Activated naive CD8-positive, alpha-beta T cell treated with anti-CD3 and anti-CD28 coated beads, Interleukin-2, amount 10 ng/mL, durations not matched to agents 7 days and 5 days (primary cell): ENCODE measurements around the gene FANCM. TPM values are rescaled to one million over a fixed set of nuclear protein-coding genes. Genes with fewer than 3 reads are reported as not detected.
A peak's percentile ranks its signal among the peaks of the same experiment; 100 is the strongest.
"Not testable (repeated sequence)": the region's sequence is repeated elsewhere in the genome, so short reads cannot be mapped to it uniquely, and the experiment has no call there.

Source experiments
- ATAC-seq: fragments of 150-1000 bp; cut with Tn5 transposase; one replicate; pipeline ENCODE4 v1.10.0; 2021; ENCODE audit warnings: low read depth, moderate library complexity
- POLR2A ChIA-PET: fragments of 350-600 bp; sonication (Branson Sonifier 250); formaldehyde crosslinking; loops from one replicate; lab custom pipeline; 2021; ENCODE audit warnings: antibody characterized with exemption; lab: Charles Lee
- DNase-seq: peaks from one replicate; pipeline ENCODE4 v3.0.0; 2021
- H3K27ac Mint-ChIP-seq: one replicate; pipeline ENCODE4 v1.8.0; 2022; ENCODE audit warnings: mild to moderate bottlenecking, mixed read lengths
- H3K27me3 Mint-ChIP-seq: one replicate; pipeline ENCODE4 v1.8.0; 2022; ENCODE audit warnings: mild to moderate bottlenecking, moderate library complexity, mixed read lengths
- H3K36me3 Mint-ChIP-seq: one replicate; pipeline ENCODE4 v1.8.0; 2021; ENCODE audit warnings: mild to moderate bottlenecking, mixed read lengths
- H3K4me1 Mint-ChIP-seq: one replicate; pipeline ENCODE4 v1.8.0; 2021; ENCODE audit warnings: mixed read lengths
- H3K4me3 Mint-ChIP-seq: one replicate; pipeline ENCODE4 v1.8.0; 2022; ENCODE audit warnings: mild to moderate bottlenecking, moderate library complexity, mixed read lengths
- H3K9me3 Mint-ChIP-seq: one replicate; pipeline ENCODE4 v1.8.0; 2021; ENCODE audit warnings: mixed read lengths
- total RNA-seq, 2 experiments: library from RNA; stranded (reverse); gene quantifications; one replicate each; pipeline ENCODE4 v1.2.3, GENCODE V29; 2021

Gene FANCM
- total RNA-seq, 2 experiments from 2014 or later, result 15.0 to 17.7 TPM

- DNase-seq, H3K27me3 Mint-ChIP-seq, H3K4me3 Mint-ChIP-seq, H3K9me3 Mint-ChIP-seq, ATAC-seq, POLR2A ChIA-PET, H3K27ac Mint-ChIP-seq, H3K4me1 Mint-ChIP-seq: not testable (repeated sequence)
- peaks cover 31% of the 10 kb centered on the region for H3K36me3 Mint-ChIP-seq
These were observed 78.0 kb downstream of the FANCM start for GRCh38 chr14:45213716-45214115.

GRCh38 chr14:45214341-45214740, 78.6 kb downstream of the FANCM start:
- H3K9me3 Mint-ChIP-seq, H3K4me3 Mint-ChIP-seq, DNase-seq, ATAC-seq, H3K4me1 Mint-ChIP-seq, POLR2A ChIA-PET, H3K27ac Mint-ChIP-seq, H3K27me3 Mint-ChIP-seq: not testable (repeated sequence)
- peaks cover 30% of the 10 kb centered on the region for H3K36me3 Mint-ChIP-seq

- H3K36me3 Mint-ChIP-seq, result peaks cover 57% of the 10 kb centered on the region
- POLR2A ChIA-PET, result interaction anchor here (1.6 kb wide), 1 partner anchor 30 kb away, joined by 7 read pairs; the partner anchor contains the start of gene MIS18BP1
These were observed 86.9 kb downstream of the FANCM start for GRCh38 chr14:45222485-45223262.

GRCh38 chr14:45227566-45227965, 91.8 kb downstream of the FANCM start:
- POLR2A ChIA-PET, result no interaction called here
- no peak overlapping the region for H3K4me3 Mint-ChIP-seq

More at GRCh38 chr14:45222485-45223262, 86.9 kb downstream of the FANCM start:
- Mint-ChIP-seq H3K4me1 (peaks cover 29% of the 10 kb centered on the region), H3K4me3 (peak overlapping the region; percentile 17), H3K27ac (peak overlapping the region; percentile 82), H3K9me3 (no peaks in the 10 kb centered on the region), H3K27me3 (no peaks in the 10 kb centered on the region)
- no peak for ATAC-seq
- no peak for DNase-seq

GRCh38 chr14:45238988-45239387, 103.3 kb downstream of the FANCM start:
- Mint-ChIP-seq H3K9me3 (no peaks in the 10 kb centered on the region), H3K4me1 (no peaks in the 10 kb centered on the region), H3K36me3 (peaks cover 22% of the 10 kb centered on the region), H3K27me3 (no peaks in the 10 kb centered on the region), H3K4me3 (no peak overlapping the region), H3K27ac (no peak overlapping the region)
- ATAC-seq (no peak), DNase-seq (no peak)
- POLR2A ChIA-PET, result no interaction called here

More at GRCh38 chr14:45227566-45227965, 91.8 kb downstream of the FANCM start:
- ATAC-seq, result no peak
- peaks cover 27% of the 10 kb centered on the region for H3K4me1 Mint-ChIP-seq
- H3K27me3 Mint-ChIP-seq, result no peaks in the 10 kb centered on the region
- DNase-seq, result no peak
- H3K27ac Mint-ChIP-seq, result no peak overlapping the region
- H3K9me3 Mint-ChIP-seq, result no peaks in the 10 kb centered on the region
- peaks cover 52% of the 10 kb centered on the region for H3K36me3 Mint-ChIP-seq

GRCh38 chr14:45242706-45243105, 107.0 kb downstream of the FANCM start:
- Mint-ChIP-seq H3K9me3 (no peaks in the 10 kb centered on the region), H3K4me1 (peaks cover 2% of the 10 kb centered on the region), H3K27me3 (no peaks in the 10 kb centered on the region), H3K4me3 (no peak overlapping the region), H3K36me3 (peaks cover 13% of the 10 kb centered on the region), H3K27ac (no peak overlapping the region)
- DNase-seq (no peak), ATAC-seq (no peak)
- POLR2A ChIA-PET, result interaction anchor here (1.0 kb wide), 1 partner anchor 11 kb away, joined by 3 read pairs; the partner anchor contains the start of gene MIS18BP1

GRCh38 chr14:45246151-45246550, 110.4 kb downstream of the FANCM start:
- DNase-seq, result no peak
- H3K4me3 Mint-ChIP-seq, result no peak overlapping the region
- peaks cover 13% of the 10 kb centered on the region for H3K36me3 Mint-ChIP-seq
- POLR2A ChIA-PET, result no interaction called here
- H3K27me3 Mint-ChIP-seq, result no peaks in the 10 kb centered on the region
- ATAC-seq, result no peak
- H3K4me1 Mint-ChIP-seq, result peaks cover 11% of the 10 kb centered on the region
- H3K27ac Mint-ChIP-seq, result no peak overlapping the region
- H3K9me3 Mint-ChIP-seq, result no peaks in the 10 kb centered on the region

GRCh38 chr14:45246691-45247090, 111.0 kb downstream of the FANCM start:
- no peak for DNase-seq
- H3K4me1 Mint-ChIP-seq, result peaks cover 15% of the 10 kb centered on the region
- no peak for ATAC-seq
- no peaks in the 10 kb centered on the region for H3K27me3 Mint-ChIP-seq
- H3K4me3 Mint-ChIP-seq, result peak overlapping the region; percentile 10
- H3K9me3 Mint-ChIP-seq, result no peaks in the 10 kb centered on the region
- POLR2A ChIA-PET, result no interaction called here
- no peak overlapping the region for H3K27ac Mint-ChIP-seq
- peaks cover 13% of the 10 kb centered on the region for H3K36me3 Mint-ChIP-seq

GRCh38 chr14:45247427-45247826, 111.7 kb downstream of the FANCM start:
- DNase-seq (no peak), ATAC-seq (no peak)
- Mint-ChIP-seq H3K4me1 (peaks cover 16% of the 10 kb centered on the region), H3K4me3 (no peak overlapping the region), H3K36me3 (peaks cover 11% of the 10 kb centered on the region), H3K9me3 (no peaks in the 10 kb centered on the region), H3K27me3 (no peaks in the 10 kb centered on the region), H3K27ac (no peak overlapping the region)
- POLR2A ChIA-PET, result no interaction called here

- Mint-ChIP-seq H3K27me3 (no peaks in the 10 kb centered on the region), H3K9me3 (no peaks in the 10 kb centered on the region), H3K27ac (peak overlapping the region; percentile 62), H3K4me3 (peak overlapping the region; percentile 63), H3K36me3 (peaks cover 11% of the 10 kb centered on the region), H3K4me1 (peaks cover 16% of the 10 kb centered on the region)
- DNase-seq, result no peak
- no peak for ATAC-seq
- POLR2A ChIA-PET, result interaction anchor here (0.5 kb wide), 1 partner anchor 273 kb away, joined by 3 read pairs; no protein-coding TSS in a partner anchor
These were observed 114.3 kb downstream of the FANCM start for GRCh38 chr14:45249856-45250575.

Other genes starting within 250 kb of the FANCM start
- 10 to 100 TPM; 19.6 to 22.4 TPM for gene KLHL28, start 174.0 kb upstream of the FANCM start, total RNA-seq
- gene TOGARAM1, start 173.7 kb upstream of the FANCM start, total RNA-seq, result 10 to 100 TPM; 11.4 to 11.9 TPM
- 10 to 100 TPM; 54.8 to 56.8 TPM for gene PRPF39, start 51.8 kb upstream of the FANCM start, total RNA-seq
- gene FKBP3, start 1.4 kb upstream of the FANCM start, total RNA-seq, result 10 to 100 TPM; 65.7 to 67.1 TPM
- 10 to 100 TPM; 52.0 to 57.2 TPM for gene MIS18BP1, start 117.3 kb downstream of the FANCM start, total RNA-seq